Measurements from ENCODE around the gene KCTD16. TPM values are rescaled to one million over a fixed set of nuclear protein-coding genes. Genes with fewer than 3 reads are reported as not detected.

KCTD16 gene
- total RNA-seq, 1 experiment from 2014 or later: 0.08 TPM

- ChIA-PET CTCF (no interaction called here), POLR2A (no interaction called here)
- no peak for DNase-seq (ENCODE audit: low read depth, low spot score)
- Histone ChIP-seq H3K36me3 (ENCODE audit: control insufficient read depth, insufficient read depth, low read length) (no peaks in the 10 kb centered on the region), H3K4me3 (ENCODE audit: low read depth in 2 of 2, low read length in 2 of 2) (no peak overlapping the region), H3K4me1 (ENCODE audit: control insufficient read depth, insufficient read depth, low read length) (no peaks in the 10 kb centered on the region), H3K9me3 (ENCODE audit: control insufficient read depth, insufficient read depth, low read depth, low read length) (no peaks in the 10 kb centered on the region), H3K27me3 (ENCODE audit: control insufficient read depth, insufficient read depth, low read length) (no peaks in the 10 kb centered on the region; the same call in 1 of the 2 replicates), H3K27ac (ENCODE audit: low read length) (no peak overlapping the region)
- intact Hi-C loops (cut with micrococcal nuclease; ENCODE audit: unreplicated experiment): loop anchor here (10.0 kb wide), 1 partner anchor 306 kb away; no protein-coding TSS in a partner anchor
- BruUV-seq (replicated peaks): no TSS peak
- no peak for ATAC-seq
- in situ Hi-C loops (cut with HindIII; ENCODE audit: low pct_unique_long_range_greater_than_20kb, low sequenced_read_pairs): no loop called here
- TF ChIP-seq CTCF (IDR thresholded peaks at IDR 0.05): no peak
- TF ChIP-seq REST (IDR thresholded peaks at IDR 0.05; ENCODE audit: insufficient read depth in 1 of 2, low read depth in 2 of 2, low read length in 1 of 2): no peak
- no peak for TF ChIP-seq SIN3A (IDR thresholded peaks at IDR 0.05; ENCODE audit: borderline replicate concordance, insufficient read depth, low read depth, low read length)
- TF ChIP-seq POLR2AphosphoS5 (IDR thresholded peaks at IDR 0.05; ENCODE audit: low read depth, low read length): no peak
- no peak for TF ChIP-seq TCF7L2 (IDR thresholded peaks at IDR 0.05; ENCODE audit: low read depth, low read length)
These were observed 39.4 kb upstream of the KCTD16 start for GRCh38 chr5:144131261-144131660.

- DNase-seq (ENCODE audit: low read depth, low spot score) (no peak), ATAC-seq (no peak)
- intact Hi-C loops (cut with micrococcal nuclease; ENCODE audit: unreplicated experiment) (loop anchor here (10.0 kb wide), 1 partner anchor 308 kb away; no protein-coding TSS in a partner anchor), in situ Hi-C loops (cut with HindIII; ENCODE audit: low pct_unique_long_range_greater_than_20kb, low sequenced_read_pairs) (no loop called here)
- H3K27ac ChIP-seq (ENCODE audit: low read length): no peak overlapping the region
- ChIA-PET CTCF (interaction anchor here (1.2 kb wide), 1 partner anchor 9 kb away, joined by 3 read pairs; no protein-coding TSS in a partner anchor), POLR2A (no interaction called here)
- BruUV-seq (replicated peaks): no TSS peak
- no peaks in the 10 kb centered on the region for H3K9me3 ChIP-seq (ENCODE audit: control insufficient read depth, insufficient read depth, low read depth, low read length)
- H3K4me3 ChIP-seq (ENCODE audit: low read depth in 2 of 2, low read length in 2 of 2): no peak overlapping the region
- H3K27me3 ChIP-seq (ENCODE audit: control insufficient read depth, insufficient read depth, low read length): no peaks in the 10 kb centered on the region; the same call in 1 of the 2 replicates
- TF ChIP-seq TCF7L2 (IDR thresholded peaks at IDR 0.05; ENCODE audit: low read depth, low read length) (no peak), CTCF (IDR thresholded peaks at IDR 0.05) (no peak), POLR2AphosphoS5 (IDR thresholded peaks at IDR 0.05; ENCODE audit: low read depth, low read length) (no peak), SIN3A (IDR thresholded peaks at IDR 0.05; ENCODE audit: borderline replicate concordance, insufficient read depth, low read depth, low read length) (no peak), REST (IDR thresholded peaks at IDR 0.05; ENCODE audit: insufficient read depth in 1 of 2, low read depth in 2 of 2, low read length in 1 of 2) (no peak)
- no peaks in the 10 kb centered on the region for H3K4me1 ChIP-seq (ENCODE audit: control insufficient read depth, insufficient read depth, low read length)
- no peaks in the 10 kb centered on the region for H3K36me3 ChIP-seq (ENCODE audit: control insufficient read depth, insufficient read depth, low read length)
These were observed 37.5 kb upstream of the KCTD16 start for GRCh38 chr5:144133050-144133633.

Data from Panc1 (cell line).